Femur (tissue), 1 donor: ENCODE results near the gene SEC11A.

ENCODE experiments used
- DNase-seq: peaks from one replicate; pipeline ENCODE4 v3.0.0-alpha.2; 2017

Gene SEC11A

DNA sequence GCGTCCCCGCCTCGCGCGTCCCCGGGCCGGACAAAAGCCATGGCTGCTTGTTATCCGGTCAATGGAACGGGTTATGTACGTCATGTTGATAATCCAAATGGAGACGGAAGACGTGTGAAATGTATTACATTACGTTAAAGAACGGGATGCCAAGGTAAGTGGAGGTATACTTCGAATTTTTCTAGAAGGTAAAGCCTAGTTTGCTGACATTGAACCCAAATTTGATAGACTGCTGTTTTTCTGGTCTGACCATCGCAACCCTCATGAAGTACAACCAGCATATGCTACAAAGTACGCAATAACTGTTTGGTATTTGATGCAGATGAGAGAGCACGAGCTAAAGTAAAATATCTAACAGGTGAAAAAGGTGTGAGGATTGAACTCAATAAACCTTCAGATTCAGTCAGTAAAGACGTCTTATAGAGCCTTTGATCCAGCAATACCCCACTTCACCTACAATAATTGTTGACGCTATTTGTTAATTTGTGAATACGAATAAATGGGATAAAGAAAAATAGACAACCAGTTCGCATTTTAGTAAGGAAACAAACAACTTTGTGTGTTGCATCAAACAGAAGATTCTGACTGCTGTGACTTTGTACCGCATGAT lies 81.6 kb downstream of the SEC11A start:
- DNase-seq = no peak

DNA sequence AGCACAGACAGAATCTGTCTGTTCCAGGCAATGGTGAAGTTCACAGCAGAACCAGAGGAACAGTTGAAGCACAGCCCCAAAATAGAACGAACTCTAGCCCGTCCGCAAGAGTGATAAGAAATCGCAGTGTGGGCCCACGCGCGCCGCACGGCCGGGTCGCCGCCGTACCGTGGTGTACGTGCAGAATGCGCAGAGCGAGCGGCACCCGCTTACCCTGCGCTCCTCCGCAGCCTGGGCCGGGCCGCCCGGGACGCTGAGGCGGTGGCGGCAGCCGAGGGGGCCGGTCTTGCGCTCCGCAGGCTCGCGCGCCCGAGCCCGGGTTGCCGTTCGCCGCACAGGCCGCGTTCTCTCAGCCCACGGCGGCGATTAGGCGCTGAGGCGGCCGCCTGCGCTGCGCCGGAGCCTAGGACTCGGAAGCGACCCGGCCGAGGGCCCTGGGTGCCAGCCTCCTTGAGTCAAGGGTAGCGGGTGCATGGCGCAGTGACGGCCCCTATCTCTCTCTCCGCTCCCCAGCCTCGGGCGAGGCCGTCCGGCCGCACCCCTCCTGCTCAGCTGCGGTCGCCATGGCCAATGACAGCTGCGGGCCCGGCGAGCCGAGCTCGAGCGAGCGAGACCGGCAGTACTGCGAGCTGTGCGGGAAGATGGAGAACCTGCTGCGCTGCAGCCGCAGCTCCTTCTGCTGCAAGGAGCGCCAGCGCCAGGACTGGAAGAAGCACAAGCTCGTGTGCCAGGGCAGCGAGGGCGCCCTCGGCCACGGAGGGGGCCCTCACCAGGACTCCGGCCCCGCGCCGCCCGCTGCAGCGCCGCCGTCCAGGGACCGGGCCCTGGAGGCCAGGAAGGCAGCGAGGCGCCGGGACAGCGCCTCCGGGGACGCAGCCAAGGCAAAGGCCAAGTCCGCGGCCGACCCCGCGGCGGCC lies 82.4 kb downstream of the SEC11A start:
- peak; percentile 84 for DNase-seq

DNA sequence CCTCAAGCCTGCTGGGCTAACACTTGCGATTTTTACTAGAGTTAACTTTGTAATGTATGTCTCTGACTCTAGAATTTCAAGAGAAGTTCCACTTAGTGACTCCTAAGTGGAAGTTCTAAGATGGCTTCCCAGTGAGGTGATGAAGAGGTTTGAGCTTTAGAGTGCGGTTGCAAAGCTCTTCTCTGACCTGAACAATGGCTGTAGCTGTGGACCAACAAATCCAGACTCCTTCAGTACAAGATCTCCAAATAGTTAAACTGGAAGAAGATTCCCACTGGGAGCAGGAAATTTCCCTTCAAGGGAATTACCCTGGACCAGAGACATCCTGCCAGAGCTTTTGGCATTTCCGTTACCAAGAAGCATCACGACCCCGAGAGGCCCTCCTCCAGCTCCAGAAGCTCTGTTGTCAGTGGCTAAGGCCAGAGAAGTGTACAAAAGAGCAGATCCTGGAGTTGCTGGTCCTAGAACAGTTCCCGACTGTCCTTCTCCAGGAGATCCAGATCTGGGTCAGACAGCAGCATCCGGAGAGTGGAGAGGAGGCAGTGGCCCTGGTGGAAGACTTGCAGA lies 84.2 kb downstream of the SEC11A start:
- no peak for DNase-seq

DNA sequence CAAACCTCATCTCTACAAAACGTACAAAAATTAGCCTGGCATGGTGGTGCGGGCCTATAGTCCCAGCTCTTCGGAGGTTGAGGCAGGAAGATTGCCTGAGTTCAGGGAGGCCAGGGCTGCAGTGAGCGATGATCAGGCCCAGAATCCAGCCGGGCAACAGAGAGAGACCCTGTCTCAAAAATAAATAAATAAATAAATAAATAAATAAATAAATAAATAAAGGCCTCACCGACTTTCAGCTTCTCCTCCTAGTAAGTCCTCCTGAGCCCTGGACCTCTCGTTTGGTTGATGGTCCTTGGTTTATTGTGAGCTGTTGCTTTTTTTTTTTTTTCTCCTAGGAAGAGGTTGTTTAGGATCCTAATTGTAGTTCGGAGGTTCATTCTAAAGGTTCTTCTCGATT lies 86.9 kb downstream of the SEC11A start:
- no peak for DNase-seq

DNA sequence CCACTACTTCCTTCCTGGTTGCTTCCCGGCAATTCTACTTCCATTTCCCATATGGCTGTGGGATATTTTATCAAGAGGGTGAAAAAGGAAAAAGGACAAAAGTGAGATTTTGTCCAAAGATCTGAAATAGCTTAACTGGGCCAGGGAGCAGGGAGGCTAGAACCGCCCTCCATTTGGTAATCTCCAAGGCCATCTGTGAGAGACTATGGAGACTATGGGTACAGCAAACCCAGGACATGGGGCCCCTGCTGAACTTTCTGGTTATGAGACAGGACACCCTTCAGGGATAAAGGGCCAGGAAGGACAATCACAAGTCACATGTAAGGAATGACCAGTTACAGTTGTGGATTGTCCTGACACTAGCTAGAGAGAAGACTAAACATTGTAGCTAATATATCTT lies 90.8 kb downstream of the SEC11A start:
- DNase-seq = no peak

DNA sequence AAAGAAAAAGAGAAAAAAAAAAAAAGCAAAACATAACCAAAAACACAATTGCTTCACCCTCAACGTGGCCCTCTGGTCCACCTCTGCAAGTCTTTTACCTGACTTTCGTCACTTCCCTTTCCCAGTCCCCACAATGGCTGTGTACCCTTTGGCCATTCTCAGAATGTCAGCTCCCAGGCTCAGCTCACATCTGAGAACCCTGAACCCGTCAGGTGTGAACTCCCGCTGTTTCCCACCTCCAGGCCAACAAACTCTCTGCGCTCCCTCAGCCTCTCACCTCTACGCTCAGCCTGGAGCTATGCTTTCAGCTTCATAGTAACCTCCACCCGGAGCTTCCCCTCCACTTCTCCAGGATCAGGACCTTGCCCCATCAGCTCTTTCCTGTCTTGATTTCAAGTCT lies 91.6 kb downstream of the SEC11A start:
- DNase-seq = no peak

DNA sequence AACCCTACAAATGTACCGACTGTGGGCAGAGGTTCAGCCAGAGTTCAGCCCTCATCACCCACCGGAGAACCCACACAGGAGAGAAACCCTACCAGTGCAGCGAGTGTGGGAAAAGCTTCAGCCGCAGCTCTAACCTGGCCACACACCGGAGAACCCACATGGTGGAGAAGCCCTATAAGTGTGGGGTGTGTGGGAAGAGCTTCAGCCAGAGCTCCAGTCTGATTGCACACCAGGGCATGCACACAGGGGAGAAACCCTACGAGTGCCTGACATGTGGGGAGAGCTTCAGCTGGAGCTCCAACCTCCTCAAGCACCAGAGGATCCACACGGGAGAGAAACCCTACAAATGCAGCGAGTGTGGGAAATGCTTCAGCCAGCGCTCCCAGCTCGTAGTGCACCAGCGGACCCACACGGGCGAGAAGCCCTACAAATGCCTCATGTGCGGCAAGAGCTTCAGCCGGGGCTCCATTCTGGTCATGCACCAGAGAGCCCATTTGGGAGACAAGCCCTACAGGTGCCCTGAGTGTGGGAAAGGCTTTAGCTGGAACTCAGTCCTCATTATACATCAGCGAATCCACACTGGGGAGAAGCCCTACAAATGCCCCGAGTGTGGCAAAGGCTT lies 94.5 kb downstream of the SEC11A start:
- no peak for DNase-seq

DNA sequence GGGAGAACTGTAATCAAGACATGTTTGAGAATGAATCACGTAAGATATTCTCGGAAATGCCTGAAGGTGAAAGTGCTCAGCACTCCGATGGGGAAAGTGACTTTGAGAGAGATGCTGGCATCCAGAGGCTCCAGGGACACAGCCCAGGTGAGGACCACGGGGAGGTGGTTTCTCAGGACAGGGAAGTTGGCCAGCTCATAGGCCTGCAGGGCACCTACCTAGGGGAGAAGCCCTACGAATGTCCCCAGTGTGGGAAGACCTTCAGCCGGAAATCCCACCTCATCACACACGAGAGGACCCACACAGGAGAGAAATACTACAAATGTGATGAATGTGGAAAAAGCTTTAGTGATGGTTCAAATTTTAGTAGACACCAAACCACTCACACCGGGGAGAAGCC lies 95.3 kb downstream of the SEC11A start:
- no peak for DNase-seq
